Inferior parietal cortex (tissue), 1 donor: ENCODE measurements around the gene RPS6KC1.
A peak's percentile ranks its signal among the peaks of the same experiment; 100 is the strongest.
"Not testable (repeated sequence)": the region's sequence is repeated elsewhere in the genome, so short reads cannot be mapped to it uniquely, and the experiment has no call there.

ENCODE experiments used
- DNase-seq: peaks from one replicate; pipeline ENCODE4 v3.0.0-alpha.2; 2016; ENCODE audit errors: extremely low spot score

Gene RPS6KC1

GRCh38 chr1:213051127-213051880 is at the start of gene RPS6KC1:
TSS of gene RPS6KC1 (plus strand) at chr1:213051241. CDS start at chr1:213051405, 164 bp downstream.
- peak; percentile 92 for DNase-seq

GRCh38 chr1:213003256-213003655 is 47.8 kb upstream of the RPS6KC1 start:
- no peak for DNase-seq

- no peak for DNase-seq
Measured at GRCh38 chr1:213008564-213008963, 42.5 kb upstream of the RPS6KC1 start.

GRCh38 chr1:213014642-213015041 is 36.4 kb upstream of the RPS6KC1 start:
- DNase-seq, result no peak

GRCh38 chr1:213015099-213016050 is 35.7 kb upstream of the RPS6KC1 start, which contains the start of gene ANGEL2:
TSS of gene ANGEL2 (minus strand) at chr1:213015867. CDS start at chr1:213015671, 196 bp downstream.
- DNase-seq, result peak; percentile 100

GRCh38 chr1:213017447-213018273 is 33.4 kb upstream of the RPS6KC1 start:
- no peak for DNase-seq

GRCh38 chr1:213019450-213019849 is 31.6 kb upstream of the RPS6KC1 start:
- DNase-seq, result no peak

- DNase-seq, result no peak
Measured at GRCh38 chr1:213020016-213020415, 31.0 kb upstream of the RPS6KC1 start.

GRCh38 chr1:213027024-213027423 is 24.0 kb upstream of the RPS6KC1 start:
- not testable (repeated sequence) for DNase-seq

- DNase-seq, result no peak
Measured at GRCh38 chr1:213032651-213033050, 18.4 kb upstream of the RPS6KC1 start.

GRCh38 chr1:213034713-213035112 is 16.3 kb upstream of the RPS6KC1 start:
- no peak for DNase-seq

GRCh38 chr1:213035573-213035972 is 15.5 kb upstream of the RPS6KC1 start:
- no peak for DNase-seq

GRCh38 chr1:213041443-213041842 is 9.6 kb upstream of the RPS6KC1 start:
- no peak for DNase-seq

GRCh38 chr1:213045321-213046226 is 5.5 kb upstream of the RPS6KC1 start:
- not testable (repeated sequence) for DNase-seq

- no peak for DNase-seq
Measured at GRCh38 chr1:213049232-213049631, 1.8 kb upstream of the RPS6KC1 start.

GRCh38 chr1:213050745-213051126 is 305 bp upstream of the RPS6KC1 start:
- DNase-seq, result no peak

GRCh38 chr1:213051881-213052202 is 801 bp downstream of the RPS6KC1 start:
- no peak for DNase-seq

- DNase-seq, result no peak
Measured at GRCh38 chr1:213053455-213053854, 2.4 kb downstream of the RPS6KC1 start.

- DNase-seq, result no peak
Measured at GRCh38 chr1:213054142-213054541, 3.1 kb downstream of the RPS6KC1 start.

GRCh38 chr1:213054733-213055591 is 3.9 kb downstream of the RPS6KC1 start:
- DNase-seq, result no peak
